A549 (cell line): Measurements from ENCODE around the gene CCDC170. TPM values are rescaled to one million over a fixed set of nuclear protein-coding genes. Genes with fewer than 3 reads are reported as not detected.

Experiments used
- ATAC-seq, 2 experiments: fragments of 200-7000 bp in 1 of 2; fragments of >200 bp in 1 of 2; cut with Nextera tagmentation in 1 of 2; cut with Tn5 transposase in 1 of 2; 3 replicates each; pipeline versions ENCODE4 v1.8.0 to v1.9.1; 2018 to 2020; ENCODE audit warnings: mild to moderate bottlenecking in 1 of 2, moderate library complexity in 1 of 2
- CTCF ChIA-PET: fragments of 300-600 bp; sonication (Branson Sonifier 250); formaldehyde crosslinking; extraction: SDS; loops from one replicate; lab custom pipeline; 2021; ENCODE audit warnings: antibody characterized with exemption, inconsistent platforms; lab: Yijun Ruan, JAX
- POLR2A ChIA-PET: fragments of 350-600 bp; formaldehyde crosslinking; extraction: SDS; loops from one replicate; lab custom pipeline; 2021; ENCODE audit warnings: antibody characterized with exemption, inconsistent platforms; lab: Yijun Ruan, JAX
- DNase-seq, 2 experiments: peaks; one replicate each; pipeline versions ENCODE4 v3.0.0 to v3.0.0-alpha.2; 2011 to 2016; ENCODE audit warnings: low read depth in 1 of 2, low spot score in 1 of 2
- FAIRE-seq: peaks from 2 replicates; lab custom pipeline; 2011; peaks lifted over from hg19 to GRCh38; lab: Jason Lieb, UNC
- H3K27ac ChIP-seq, 2 experiments: fragments of >200 bp; sonication (Bioruptor Twin); formaldehyde crosslinking; 3 replicates each; pipeline ENCODE4 v1.5.1; 2016 to 2017
- H3K4me1 ChIP-seq: fragments of >200 bp; sonication (Bioruptor Twin); formaldehyde crosslinking; 3 replicates; pipeline ENCODE4 v1.6.1; 2016
- H3K4me2 ChIP-seq: fragments of >200 bp; sonication (Bioruptor Twin); formaldehyde crosslinking; 3 replicates; pipeline ENCODE4 v1.6.1; 2016
- H3K4me3 ChIP-seq: fragments of >200 bp; sonication (Bioruptor Twin); formaldehyde crosslinking; 3 replicates; pipeline ENCODE4 v1.5.1; 2016
- H3K9me3 ChIP-seq: fragments of >200 bp; sonication (Bioruptor Twin); formaldehyde crosslinking; 3 replicates; pipeline ENCODE4 v1.6.1; 2016
- ATOH8 ChIP-seq: fragments of 250-450 bp; sonication (Bioruptor Pico); IDR thresholded peaks from 2 replicates; pipeline ENCODE4 v1.5.0; 2020; ENCODE audit warnings: low read depth, mild to moderate bottlenecking, moderate library complexity
- BHLHE40 ChIP-seq: IDR thresholded peaks from 2 replicates; pipeline ENCODE4 v1.6.1; 2012; ENCODE audit warnings: low read depth, low read length, inconsistent platforms
- CBX2 ChIP-seq: fragments of 200-600 bp; sonication (generic); IDR thresholded peaks from 2 replicates; pipeline ENCODE4 v1.6.1; 2016; ENCODE audit warnings: low read depth, mild to moderate bottlenecking, borderline replicate concordance
- CHD2 ChIP-seq: fragments of 150-350 bp; IDR thresholded peaks from 2 replicates; pipeline ENCODE4 v1.6.1; 2014; ENCODE audit warnings: low read length; ENCODE audit not compliant: partially characterized antibody
- CHD4 ChIP-seq: fragments of 200-600 bp; sonication (generic); IDR thresholded peaks from 2 replicates; pipeline ENCODE4 v1.6.1; 2016; ENCODE audit warnings: antibody characterized with exemption, mild to moderate bottlenecking, borderline replicate concordance
- EHMT2 ChIP-seq: fragments of 200-600 bp; sonication (generic); IDR thresholded peaks from 2 replicates; pipeline ENCODE4 v1.6.1; 2016; ENCODE audit warnings: antibody characterized with exemption, low read depth, mild to moderate bottlenecking, moderate library complexity
- FOSB ChIP-seq: fragments of 250-450 bp; sonication (Bioruptor Pico); IDR thresholded peaks from 2 replicates; pipeline ENCODE4 v1.5.0; 2020; ENCODE audit warnings: mild to moderate bottlenecking, moderate library complexity
- GATA3 ChIP-seq: IDR thresholded peaks from 2 replicates; pipeline ENCODE4 v1.6.1; 2012; ENCODE audit warnings: borderline replicate concordance
- HOXA7 ChIP-seq: fragments of 250-450 bp; sonication (Bioruptor Pico); IDR thresholded peaks from 2 replicates; pipeline ENCODE4 v1.5.0; 2020; ENCODE audit warnings: mild to moderate bottlenecking, moderate library complexity
- HOXB13 ChIP-seq: fragments of 250-450 bp; sonication (Bioruptor Pico); IDR thresholded peaks from 2 replicates; pipeline ENCODE4 v1.5.0; 2020; ENCODE audit warnings: low read depth, mild to moderate bottlenecking, moderate library complexity
- MYC ChIP-seq: IDR thresholded peaks from 2 replicates; pipeline ENCODE4 v1.6.1; 2012; ENCODE audit warnings: mild to moderate bottlenecking, inconsistent platforms, low read length, improper control_type of control experiment, borderline replicate concordance
- NFE2L2 ChIP-seq: fragments of 150-350 bp; conservative IDR thresholded peaks from 2 replicates; pipeline ENCODE4 v1.6.1; 2014; ENCODE audit warnings: low read length
- NR3C1 ChIP-seq: fragments of >200 bp; sonication (Bioruptor Twin); formaldehyde crosslinking; IDR thresholded peaks from 3 replicates; pipeline ENCODE4 v1.6.1; 2017
- POLR2A ChIP-seq: IDR thresholded peaks from 2 replicates; pipeline ENCODE4 v1.6.1; 2012; ENCODE audit warnings: mild to moderate bottlenecking, low read length
- POLR2AphosphoS2 ChIP-seq: conservative IDR thresholded peaks from 2 replicates; pipeline ENCODE4 v1.6.1; 2012; ENCODE audit warnings: low read length, improper control_type of control experiment, inconsistent platforms
- RAD21 ChIP-seq, 2 experiments: fragments of >200 bp in 1 of 2; sonication (Bioruptor Twin) in 1 of 2; formaldehyde crosslinking in 1 of 2; IDR thresholded peaks in 1 of 2; conservative IDR thresholded peaks in 1 of 2; 2 replicates in 1 of 2; 3 replicates in 1 of 2; pipeline ENCODE4 v1.6.1; 2012 to 2018; ENCODE audit warnings: inconsistent platforms in 1 of 2
- RARB ChIP-seq: fragments of 250-450 bp; sonication (Bioruptor Pico); IDR thresholded peaks from 2 replicates; pipeline ENCODE4 v1.8.0; 2021; ENCODE audit warnings: mild to moderate bottlenecking, moderate library complexity
- RCOR1 ChIP-seq: fragments of 150-350 bp; IDR thresholded peaks from 2 replicates; pipeline ENCODE4 v1.6.1; 2014; ENCODE audit warnings: antibody characterized with exemption, low read length, low read depth
- RNF2 ChIP-seq: fragments of 200-600 bp; sonication (generic); IDR thresholded peaks from 2 replicates; pipeline ENCODE4 v1.6.1; 2016; ENCODE audit warnings: low read depth, mild to moderate bottlenecking, antibody characterized with exemption, moderate library complexity, borderline replicate concordance
- TFCP2L1 ChIP-seq: fragments of 250-450 bp; sonication (Bioruptor Pico); IDR thresholded peaks from 2 replicates; pipeline ENCODE4 v1.5.0; 2021; ENCODE audit warnings: mild to moderate bottlenecking
- USF2 ChIP-seq: fragments of 450-650 bp; IDR thresholded peaks from 2 replicates; pipeline ENCODE4 v1.6.1; 2014; ENCODE audit warnings: antibody characterized with exemption
- ZC3H11A ChIP-seq: fragments of 450-650 bp; IDR thresholded peaks from 2 replicates; pipeline ENCODE4 v1.6.1; 2014; ENCODE audit warnings: antibody characterized with exemption, mild to moderate bottlenecking
- ZFP36 ChIP-seq: fragments of 450-650 bp; IDR thresholded peaks from 2 replicates; pipeline ENCODE4 v1.6.1; 2014; ENCODE audit warnings: borderline replicate concordance; ENCODE audit not compliant: partially characterized antibody
- ZSCAN20 ChIP-seq: fragments of 250-450 bp; sonication (Bioruptor Pico); IDR thresholded peaks from 2 replicates; pipeline ENCODE4 v1.8.0; 2022; ENCODE audit warnings: mild to moderate bottlenecking, moderate library complexity
- WGBS: methylation state at CpG from one replicate; pipeline ENCODE4 v1.1.6; 2017; ENCODE audit errors: missing lambda C conversion rate; 5-methylcytosine and 5-hydroxymethylcytosine counted together
- polyA plus RNA-seq, 4 experiments: library from polyadenylated mRNA; depleted of rRNA in 3 of 4; stranded (reverse); fragments of >200 nt; fragmentation: RNase III in 1 of 4; extraction: RNeasy Plus Mini Kit Qiagen cat#74134 plus additional on column Dnase treatment in 1 of 4; gene quantifications; 2 replicates in 3 of 4; 3 replicates in 1 of 4; pipeline ENCODE4 v1.2.3, GENCODE V29; 2011 to 2017
- TF ChIP-seq, protein P1 (sequence below): IDR thresholded peaks from 2 replicates; pipeline ENCODE4 v1.6.1; 2012
- TF ChIP-seq, protein P2 (sequence below): IDR thresholded peaks from 2 replicates; pipeline ENCODE4 v1.6.1; 2012; ENCODE audit warnings: low read depth, borderline replicate concordance

CCDC170 gene
- polyA plus RNA-seq, 2 of the 4 experiments (the other 2 are of a cell fraction): 0.09 to 0.61 TPM

DNA sequence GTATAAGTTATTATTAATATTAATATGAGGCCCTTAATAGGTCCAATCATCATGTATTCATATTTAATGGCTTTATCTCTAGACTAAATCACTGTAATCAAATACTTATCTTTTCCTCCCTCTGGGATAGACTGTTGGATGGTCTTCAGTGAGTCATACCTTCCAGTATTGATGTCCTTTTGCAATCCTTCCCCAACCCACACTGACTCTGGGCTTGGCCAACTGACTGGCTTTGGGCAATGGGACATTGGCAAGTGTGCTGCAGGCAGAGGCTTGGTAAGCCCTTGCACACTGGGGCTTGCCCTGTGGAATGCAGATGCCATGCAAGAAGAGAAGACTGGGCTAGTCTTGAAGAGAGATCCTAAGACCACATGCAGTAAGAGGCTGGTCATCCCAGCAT lies 136.6 kb downstream of the CCDC170 start (continued):
- TF ChIP-seq CHD2: no peak

DNA sequence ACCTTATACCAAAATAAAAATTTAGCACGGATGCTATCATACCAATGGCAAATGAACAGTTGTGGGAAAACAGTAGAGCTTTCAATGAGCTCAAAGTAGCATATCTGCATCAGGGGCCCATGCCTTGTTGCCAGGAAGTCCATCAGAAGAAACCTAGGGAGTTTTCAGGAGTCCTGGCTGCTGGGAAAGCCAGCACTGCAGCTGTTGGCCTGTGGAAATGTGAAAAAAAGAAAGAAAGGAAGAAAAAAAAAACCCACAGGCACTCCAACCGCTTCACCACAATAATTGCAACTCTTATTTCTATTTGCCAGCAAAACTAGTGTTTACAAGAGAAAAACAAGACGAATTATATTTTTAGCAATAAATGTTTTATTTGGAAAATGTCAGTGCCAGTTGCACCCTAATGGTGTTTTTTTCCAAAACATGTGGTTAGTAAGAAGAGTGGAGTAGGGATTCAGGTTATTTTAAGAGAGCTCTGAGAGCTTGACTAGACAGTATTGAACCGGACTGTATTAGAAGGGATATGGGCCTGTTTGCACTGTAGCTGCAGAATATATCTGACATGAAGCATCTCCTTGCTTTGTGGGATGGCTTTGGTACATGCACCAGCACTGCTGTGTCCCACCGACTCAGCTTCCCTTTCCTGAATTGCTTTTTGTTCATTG lies 137.3 kb downstream of the CCDC170 start:
- Histone ChIP-seq H3K27ac (no peak overlapping the region), H3K4me1 (no peaks in the 10 kb centered on the region), H3K4me3 (no peak overlapping the region), H3K4me2 (no peak overlapping the region), H3K9me3 (no peaks in the 10 kb centered on the region)
- DNase-seq: no peak
- FAIRE-seq: no peak
- ChIA-PET CTCF (no interaction called here), POLR2A (no interaction called here)
- TF ChIP-seq GATA3 (no peak), RNF2 (no peak), FOSB (CRISPR knock-in tag) (no peak), HOXA7 (CRISPR knock-in tag) (no peak), HOXB13 (CRISPR knock-in tag) (no peak), ZC3H11A (no peak), CHD2 (no peak), POLR2A (no peak), POLR2AphosphoS2 (no peak), ATOH8 (no peak), ZFP36 (no peak), NR3C1 (no peak), RARB (no peak), MYC (no peak)
- TF ChIP-seq, protein P1, sequence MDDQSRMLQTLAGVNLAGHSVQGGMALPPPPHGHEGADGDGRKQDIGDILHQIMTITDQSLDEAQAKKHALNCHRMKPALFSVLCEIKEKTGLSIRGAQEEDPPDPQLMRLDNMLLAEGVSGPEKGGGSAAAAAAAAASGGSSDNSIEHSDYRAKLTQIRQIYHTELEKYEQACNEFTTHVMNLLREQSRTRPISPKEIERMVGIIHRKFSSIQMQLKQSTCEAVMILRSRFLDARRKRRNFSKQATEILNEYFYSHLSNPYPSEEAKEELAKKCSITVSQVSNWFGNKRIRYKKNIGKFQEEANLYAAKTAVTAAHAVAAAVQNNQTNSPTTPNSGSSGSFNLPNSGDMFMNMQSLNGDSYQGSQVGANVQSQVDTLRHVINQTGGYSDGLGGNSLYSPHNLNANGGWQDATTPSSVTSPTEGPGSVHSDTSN: no peak
- ATAC-seq: no peak
- WGBS: 36% methylated on average over 5 of the region's 5 CpGs

DNA sequence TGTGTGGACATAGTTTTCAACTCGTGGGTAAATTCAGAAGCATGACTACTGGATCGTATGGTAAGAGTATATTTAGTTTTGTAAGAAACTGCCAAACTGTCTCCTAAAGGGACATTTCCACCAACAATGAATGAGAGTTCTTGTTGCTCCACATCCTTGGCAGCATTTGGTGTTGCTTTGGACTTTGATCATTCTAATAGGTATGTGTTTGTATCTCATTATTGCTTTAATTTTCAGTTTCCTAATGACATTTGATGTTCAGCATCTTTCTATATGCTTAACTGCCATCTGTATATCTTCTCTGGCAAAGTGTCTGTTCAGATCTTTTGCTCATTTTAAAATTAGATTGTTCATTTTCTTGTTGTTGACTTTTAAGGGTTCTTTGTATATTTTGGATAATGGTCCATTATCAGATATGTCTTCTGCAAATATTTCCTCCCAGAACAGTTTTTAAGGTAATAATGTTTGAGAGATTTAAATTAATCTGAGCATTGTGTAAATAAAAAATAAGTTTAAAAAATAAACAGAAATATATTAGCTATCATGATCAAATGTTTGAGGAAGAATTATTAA lies 138.7 kb downstream of the CCDC170 start:
- CTCF ChIA-PET: no interaction called here
- H3K4me3 ChIP-seq: no peak overlapping the region
- no peak for ATAC-seq

GRCh38 chr6:151633526-151634335 lies 139.9 kb downstream of the CCDC170 start:
- no peaks in the 10 kb centered on the region for H3K9me3 ChIP-seq
- no peaks in the 10 kb centered on the region for H3K4me1 ChIP-seq
- CTCF ChIA-PET: no interaction called here
- H3K4me2 ChIP-seq: no peak overlapping the region
- H3K27ac ChIP-seq: no peak overlapping the region
- TF ChIP-seq ZSCAN20 (CRISPR knock-in tag): no peak
- no peak for TF ChIP-seq FOSB (CRISPR knock-in tag)
- TF ChIP-seq, protein P2, sequence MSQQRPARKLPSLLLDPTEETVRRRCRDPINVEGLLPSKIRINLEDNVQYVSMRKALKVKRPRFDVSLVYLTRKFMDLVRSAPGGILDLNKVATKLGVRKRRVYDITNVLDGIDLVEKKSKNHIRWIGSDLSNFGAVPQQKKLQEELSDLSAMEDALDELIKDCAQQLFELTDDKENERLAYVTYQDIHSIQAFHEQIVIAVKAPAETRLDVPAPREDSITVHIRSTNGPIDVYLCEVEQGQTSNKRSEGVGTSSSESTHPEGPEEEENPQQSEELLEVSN: no peak
- TF ChIP-seq NFE2L2: no peak
- no peak for TF ChIP-seq CHD4
- TF ChIP-seq RAD21 (conservative IDR thresholded peaks at IDR 0.05 in 1 of 2, IDR thresholded peaks at IDR 0.05 in 1 of 2): no peak
- TF ChIP-seq EHMT2: no peak
- no peak for TF ChIP-seq RARB
- TF ChIP-seq CBX2: no peak
- TF ChIP-seq BHLHE40: no peak
- no peak for TF ChIP-seq USF2
- TF ChIP-seq RCOR1: no peak
- TF ChIP-seq, all 56 proteins: peak for 0
- H3K4me3 ChIP-seq: no peak overlapping the region
- FAIRE-seq (no peak), DNase-seq (no peak), ATAC-seq (no peak)
- WGBS: 4% methylated on average over 5 of the region's 5 CpGs
- POLR2A ChIA-PET: no interaction called here

More for the DNA sequence above, 138.7 kb downstream of the CCDC170 start:
- H3K4me1 ChIP-seq: no peaks in the 10 kb centered on the region
- no peak for DNase-seq
- 16% methylated on average over 2 of the region's 2 CpGs for WGBS
- POLR2A ChIA-PET: no interaction called here
- TF ChIP-seq RAD21 (conservative IDR thresholded peaks at IDR 0.05 in 1 of 2, IDR thresholded peaks at IDR 0.05 in 1 of 2) (no peak), ZC3H11A (no peak), TFCP2L1 (CRISPR knock-in tag) (no peak), EHMT2 (no peak)
- no peak overlapping the region for H3K27ac ChIP-seq
- no peak overlapping the region for H3K4me2 ChIP-seq
- FAIRE-seq: no peak
- H3K9me3 ChIP-seq: no peaks in the 10 kb centered on the region
